GM21717 (cell line): ENCODE results near the gene HMGCS2.

Experiments used
- ATAC-seq: cut with Tn5 transposase; IDR thresholded peaks from one replicate; pipeline ENCODE4 v1.9.1; 2021; ENCODE audit warnings: mild to moderate bottlenecking, moderate library complexity; ENCODE audit not compliant: unreplicated experiment

Gene HMGCS2

GRCh38 chr1:119702384-119702783 is 66.3 kb downstream of the HMGCS2 start:
- ATAC-seq = no peak

GRCh38 chr1:119701659-119702058 is 67.0 kb downstream of the HMGCS2 start:
- ATAC-seq = no peak

GRCh38 chr1:119700326-119700725 is 68.4 kb downstream of the HMGCS2 start:
- no peak for ATAC-seq
